GM18868 (cell line): ENCODE data around the gene UGGT2.
A peak's percentile ranks its signal among the peaks of the same experiment; 100 is the strongest.
"Not testable (repeated sequence)": the region's sequence is repeated elsewhere in the genome, so short reads cannot be mapped to it uniquely, and the experiment has no call there.

Experiments used
- ATAC-seq: cut with Tn5 transposase; IDR thresholded peaks from one replicate; pipeline ENCODE4 v1.9.1; 2021; ENCODE audit warnings: mild to moderate bottlenecking, moderate library complexity; ENCODE audit not compliant: unreplicated experiment

Gene UGGT2

DNA sequence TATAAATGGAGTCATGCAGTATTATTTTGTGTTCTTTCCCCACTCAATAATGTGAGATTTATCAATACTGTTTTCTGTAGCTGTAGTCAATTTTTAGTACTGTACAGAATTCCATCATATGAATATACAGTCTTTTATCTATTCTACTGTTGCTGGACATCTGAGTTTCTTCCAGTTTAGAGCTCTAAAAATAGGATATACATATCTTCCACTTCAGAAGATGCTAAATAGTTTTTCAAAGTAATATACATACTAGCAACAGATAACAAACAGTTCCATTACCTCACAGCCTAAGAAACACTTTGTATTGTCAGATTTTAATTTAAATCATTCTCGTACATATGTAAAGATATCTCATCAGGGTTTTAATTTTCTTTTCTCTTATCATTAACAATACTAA lies 149.6 kb downstream of the UGGT2 start:
- ATAC-seq = no peak

DNA sequence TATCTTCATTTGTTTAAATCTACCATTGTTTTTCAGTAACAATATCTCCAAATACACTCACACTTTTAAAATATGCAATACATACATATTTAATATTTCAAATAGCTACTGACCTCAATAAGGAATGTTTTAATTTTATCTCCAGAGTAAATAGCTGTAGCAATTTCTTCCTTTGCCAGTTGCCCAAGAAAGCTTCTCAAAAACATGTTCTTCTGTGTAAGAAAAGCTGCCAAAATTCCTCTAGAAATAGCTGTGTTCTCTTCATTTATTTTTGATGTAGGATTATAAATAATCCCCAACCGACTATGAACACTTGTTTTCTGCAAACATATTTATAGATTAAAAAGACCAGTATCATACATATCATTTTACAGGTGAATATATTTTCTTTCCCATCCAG lies 150.5 kb downstream of the UGGT2 start:
- ATAC-seq = no peak

DNA sequence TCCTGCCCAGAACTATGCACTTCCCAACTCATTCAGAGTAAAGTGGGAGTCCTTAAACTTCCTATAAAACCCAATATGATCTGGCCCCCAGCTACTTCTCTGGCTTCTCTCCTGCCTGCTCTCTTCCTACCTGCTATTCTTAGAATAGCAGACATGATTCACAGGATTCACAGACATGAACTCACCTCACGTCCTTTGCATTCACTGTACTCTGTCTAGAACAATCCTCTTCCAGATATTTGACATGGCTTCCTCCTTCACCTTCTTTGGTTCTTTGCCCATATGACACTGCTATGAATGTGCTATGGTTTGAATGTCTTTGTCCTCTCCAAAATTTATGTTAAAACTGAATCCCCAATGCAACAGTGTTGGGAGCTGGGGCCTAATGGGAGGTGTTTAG lies 154.9 kb downstream of the UGGT2 start:
- no peak for ATAC-seq

DNA sequence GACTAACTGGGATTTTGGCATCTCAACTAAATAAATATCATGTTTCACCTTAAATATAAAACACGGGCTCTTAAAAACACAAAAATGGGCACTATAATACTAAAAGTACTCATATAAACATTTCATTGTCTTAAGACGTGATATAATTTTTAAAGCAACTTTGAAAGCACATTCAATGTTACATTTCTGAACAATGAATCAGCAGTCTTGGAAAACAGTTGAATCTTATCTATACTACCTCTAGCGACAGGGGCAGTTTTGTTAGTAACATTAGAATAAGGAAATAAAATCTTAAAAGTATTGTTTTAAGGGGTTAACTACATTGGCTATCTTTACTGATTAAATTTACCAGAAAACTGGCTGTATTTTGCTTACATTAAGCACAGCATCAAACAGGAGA lies 156.9 kb downstream of the UGGT2 start:
- no peak for ATAC-seq

DNA sequence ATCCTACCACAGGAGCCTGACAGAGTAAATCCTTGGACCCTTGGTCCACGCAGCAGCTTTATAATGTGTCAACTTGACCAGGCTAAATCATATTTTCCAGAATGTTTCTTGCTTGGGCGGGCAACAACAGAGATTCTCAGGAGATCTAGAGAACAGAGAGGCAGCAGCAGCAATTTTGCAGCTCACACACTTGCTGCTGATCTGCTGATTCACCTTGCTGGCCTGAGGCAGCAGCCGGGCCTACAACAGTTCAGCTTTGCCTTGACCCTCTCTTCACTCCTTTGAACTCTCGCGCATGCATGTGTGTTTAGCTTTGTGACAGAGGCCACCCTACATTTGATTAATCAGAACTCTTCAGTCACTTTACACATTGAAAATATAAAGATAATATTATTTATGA lies 159.3 kb downstream of the UGGT2 start:
- ATAC-seq = no peak

DNA sequence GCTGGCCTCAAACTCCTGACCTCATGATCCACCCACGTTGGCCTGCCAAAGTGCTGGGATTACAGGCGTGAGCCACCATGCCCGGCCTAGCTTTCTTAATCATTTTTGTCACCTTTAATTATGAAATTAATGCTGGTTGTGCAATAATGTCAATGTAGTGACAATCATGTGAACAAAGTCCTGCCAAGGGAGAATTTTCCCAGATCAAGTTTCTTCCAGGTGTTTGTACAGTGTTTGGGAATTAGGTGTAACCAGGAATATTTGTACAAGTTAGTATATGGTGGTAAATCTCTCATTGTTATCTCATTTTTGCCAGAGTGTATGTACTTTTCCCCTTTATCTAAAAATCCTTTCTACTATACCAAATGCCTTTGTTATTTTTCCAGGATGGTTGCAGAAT lies 171.1 kb downstream of the UGGT2 start:
- ATAC-seq = no peak

DNA sequence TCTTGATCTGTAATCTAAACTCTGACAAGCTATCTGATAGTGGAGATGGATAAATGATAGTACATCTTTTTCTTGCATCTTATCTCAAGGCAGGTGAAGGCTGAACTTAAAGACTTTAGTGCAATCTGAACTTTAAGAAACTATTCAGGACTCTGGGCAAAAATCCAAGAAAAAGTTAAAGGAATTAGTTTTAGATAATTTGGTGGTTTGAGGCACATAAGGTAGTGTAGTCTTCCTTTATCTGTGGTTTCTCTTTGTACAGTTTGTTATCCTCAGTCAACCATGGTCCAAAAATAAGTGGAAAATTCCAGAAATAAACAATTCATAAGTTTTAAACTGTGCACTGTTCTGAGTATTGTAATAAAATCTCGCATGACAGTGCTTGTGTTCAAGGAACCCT lies 172.9 kb downstream of the UGGT2 start:
- no peak for ATAC-seq

DNA sequence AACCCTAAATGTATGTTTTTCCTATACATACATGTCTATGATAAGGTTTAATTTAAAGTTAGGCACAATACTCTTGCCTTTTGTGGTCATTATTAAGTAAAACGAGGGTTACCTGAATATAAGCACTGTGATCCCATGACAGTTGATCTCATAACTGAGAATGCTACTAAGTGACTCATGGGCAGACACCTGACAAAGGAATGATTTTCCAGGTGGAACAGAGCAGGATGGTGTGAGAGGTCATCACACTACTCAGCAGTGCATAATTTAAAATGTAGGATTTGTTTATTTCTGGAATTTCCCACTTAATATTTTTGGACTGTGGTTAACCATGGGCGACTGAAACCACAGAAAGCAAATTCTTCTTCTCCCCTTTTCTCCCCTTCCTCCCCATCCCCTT lies 178.9 kb downstream of the UGGT2 start:
- no peak for ATAC-seq

DNA sequence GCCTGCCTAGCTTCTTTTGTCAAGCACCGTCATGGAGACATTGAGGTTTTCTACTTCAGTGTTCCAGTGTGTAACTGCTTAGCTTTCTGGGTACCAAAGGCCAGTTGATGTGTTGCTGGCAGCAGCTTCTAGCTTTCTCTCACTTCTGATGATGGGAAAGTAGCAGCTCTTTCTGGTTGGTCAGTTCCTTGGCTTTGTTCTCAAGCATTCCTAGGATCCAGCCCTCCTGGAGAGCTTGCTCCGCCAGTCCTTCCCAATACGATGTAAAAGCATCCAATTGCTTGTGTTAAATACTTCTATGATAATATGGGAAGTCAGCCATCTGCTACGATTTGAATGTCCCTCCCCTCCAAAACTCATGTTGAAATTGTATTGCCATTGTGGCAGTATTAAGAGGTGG lies 182.8 kb downstream of the UGGT2 start:
- ATAC-seq = no peak

DNA sequence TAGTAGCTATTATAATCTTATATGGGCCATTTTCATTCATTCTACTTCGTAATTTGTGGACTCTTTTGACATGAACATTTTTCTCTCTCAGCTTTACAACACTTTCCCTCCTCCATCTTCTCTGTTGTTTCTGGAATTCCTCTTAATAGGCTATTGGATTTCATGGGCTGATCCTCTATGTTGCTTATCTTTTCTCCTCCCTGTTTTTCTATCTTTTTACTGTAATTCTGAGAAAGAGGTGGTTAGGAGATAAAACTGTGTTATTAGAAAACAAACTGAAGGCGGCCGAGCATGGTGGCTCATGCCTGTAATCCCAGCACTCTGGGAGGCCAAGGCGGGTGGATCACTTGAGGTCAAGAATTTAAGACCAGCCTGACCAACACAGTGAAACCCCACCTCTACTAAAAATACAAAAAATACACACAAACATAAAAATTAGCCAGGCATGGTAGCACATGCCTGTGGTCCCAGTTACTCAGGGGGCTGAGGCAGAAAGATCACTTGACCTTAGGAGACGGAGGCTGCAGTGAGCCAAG lies 188.1 kb downstream of the UGGT2 start:
- ATAC-seq = no peak

DNA sequence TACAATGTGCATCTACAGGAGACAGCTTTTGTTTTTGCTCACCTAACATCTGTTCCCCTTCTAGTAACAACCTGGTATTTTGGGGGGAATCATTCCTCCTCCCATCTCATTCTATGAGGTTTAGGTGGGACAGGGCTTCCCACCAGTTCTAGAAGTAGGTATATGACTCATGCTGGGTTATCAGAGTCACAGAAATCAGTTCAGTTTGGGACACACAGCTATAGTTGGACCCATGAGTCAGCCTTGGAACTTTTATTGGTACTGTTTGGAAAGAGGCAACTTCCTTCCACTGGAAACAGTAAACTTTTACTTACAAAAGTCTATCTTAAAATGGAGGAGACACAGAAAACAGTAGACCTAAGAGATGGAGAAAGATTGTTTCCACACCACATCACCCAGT lies 190.8 kb downstream of the UGGT2 start:
- no peak for ATAC-seq

DNA sequence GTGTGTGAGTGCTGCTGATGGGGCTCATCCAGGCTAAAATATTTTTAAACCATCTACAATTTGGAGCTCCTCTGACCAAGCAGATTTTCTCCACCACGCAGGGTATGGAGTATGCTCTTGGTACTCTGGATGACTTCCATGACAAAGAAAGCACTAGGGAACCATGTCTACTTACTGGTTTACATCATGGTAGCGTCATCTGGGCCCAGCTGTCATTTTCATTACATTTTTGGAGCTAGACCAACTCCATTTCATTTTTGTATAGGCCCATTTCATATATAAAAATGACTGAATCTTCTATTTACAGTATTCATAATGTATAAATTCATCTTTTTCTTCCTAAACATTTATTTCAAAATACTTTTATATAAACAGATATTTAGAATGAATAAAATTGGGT lies 191.9 kb downstream of the UGGT2 start:
- ATAC-seq = no peak

DNA sequence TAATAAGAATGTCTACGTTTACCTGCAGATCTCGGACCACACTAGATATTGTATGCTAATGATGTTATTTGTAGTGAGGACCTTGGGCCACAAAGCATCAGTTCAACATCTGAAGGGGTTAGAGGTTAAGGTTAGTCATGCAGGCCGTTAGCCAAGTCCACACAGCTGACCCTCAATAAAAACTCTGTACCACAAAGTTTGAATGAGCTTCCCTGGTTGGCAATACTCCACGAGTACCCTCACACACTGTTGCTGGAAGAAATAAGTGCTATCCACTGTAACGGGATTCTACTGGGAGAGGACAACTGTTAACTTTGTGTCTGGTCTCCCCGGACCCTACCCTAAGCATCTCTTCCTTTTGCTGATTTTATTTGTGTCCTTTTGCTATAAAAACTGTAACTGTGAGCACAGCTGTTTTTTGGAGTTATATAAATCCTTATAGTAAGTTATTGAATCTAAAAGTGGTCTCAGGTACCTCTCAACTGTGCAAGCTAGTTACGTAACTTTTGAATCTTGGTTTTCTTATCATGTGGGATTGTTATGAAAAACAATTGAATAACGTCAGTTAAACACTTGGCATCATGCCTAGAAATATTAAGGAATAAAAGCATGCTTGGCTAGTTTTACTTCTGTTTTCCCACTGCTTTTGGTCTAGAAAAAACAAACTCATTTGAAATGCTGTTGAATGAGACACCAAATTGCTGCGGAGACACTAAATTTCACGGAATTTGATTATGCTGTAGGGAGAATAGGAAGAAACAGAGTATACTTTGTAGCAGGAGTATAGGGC lies 194.7 kb downstream of the UGGT2 start:
- ATAC-seq = no peak

DNA sequence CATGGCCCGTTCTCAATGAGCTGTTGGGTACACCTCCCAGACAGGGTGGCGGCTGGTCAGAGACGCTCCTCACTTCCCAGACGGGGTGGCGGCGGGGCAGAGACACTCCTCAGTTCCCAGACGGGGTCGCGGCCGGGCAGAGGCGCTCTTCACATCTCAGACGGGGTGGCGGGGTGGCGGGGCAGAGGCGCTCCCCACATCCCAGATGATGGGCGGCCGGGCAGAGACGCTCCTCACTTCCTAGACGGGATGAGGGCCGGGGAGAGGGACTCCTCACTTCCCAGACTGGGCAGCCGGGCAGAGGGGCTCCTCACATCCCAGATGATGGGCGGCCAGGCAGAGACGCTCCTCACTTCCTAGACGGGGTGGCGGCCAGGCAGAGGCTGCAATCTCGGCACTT lies 207.5 kb downstream of the UGGT2 start:
- ATAC-seq = not testable (repeated sequence)

DNA sequence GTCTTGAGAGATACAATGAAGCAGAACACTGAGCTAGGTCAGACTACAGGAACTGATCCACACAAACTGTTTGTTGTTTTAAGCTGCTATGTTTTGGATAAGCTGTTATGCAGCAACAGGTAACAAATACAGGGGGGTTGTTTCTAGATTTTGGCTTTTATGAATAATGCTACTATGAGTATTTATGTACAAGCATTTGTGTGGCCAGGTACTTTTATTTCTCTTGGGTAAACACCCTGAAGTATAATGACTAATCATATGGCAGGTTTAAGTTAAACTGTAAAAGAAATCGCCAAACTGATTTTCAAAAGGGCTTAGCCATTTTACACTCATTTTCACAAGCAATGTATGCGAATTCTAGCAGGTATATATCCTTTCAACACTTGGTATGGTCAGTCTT lies 210.3 kb downstream of the UGGT2 start:
- ATAC-seq = no peak

DNA sequence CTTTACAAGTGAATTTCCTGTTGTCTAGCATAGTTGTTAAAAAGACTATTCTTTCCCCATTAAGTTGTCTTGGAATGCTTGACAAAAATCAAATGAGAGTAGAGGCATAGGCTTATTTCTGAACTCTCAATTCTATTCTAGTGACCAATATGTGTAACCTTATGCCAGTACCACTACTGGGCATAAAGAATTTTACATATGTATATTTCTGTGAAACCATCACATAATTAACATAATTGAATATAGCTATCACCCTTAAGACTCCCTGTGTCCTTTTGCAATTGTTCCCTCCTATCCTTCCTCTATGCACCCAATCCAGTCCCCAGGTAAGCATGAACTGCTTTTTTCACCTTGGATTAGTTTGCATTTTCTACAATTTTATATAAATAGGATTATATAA lies 211.3 kb downstream of the UGGT2 start:
- no peak for ATAC-seq

DNA sequence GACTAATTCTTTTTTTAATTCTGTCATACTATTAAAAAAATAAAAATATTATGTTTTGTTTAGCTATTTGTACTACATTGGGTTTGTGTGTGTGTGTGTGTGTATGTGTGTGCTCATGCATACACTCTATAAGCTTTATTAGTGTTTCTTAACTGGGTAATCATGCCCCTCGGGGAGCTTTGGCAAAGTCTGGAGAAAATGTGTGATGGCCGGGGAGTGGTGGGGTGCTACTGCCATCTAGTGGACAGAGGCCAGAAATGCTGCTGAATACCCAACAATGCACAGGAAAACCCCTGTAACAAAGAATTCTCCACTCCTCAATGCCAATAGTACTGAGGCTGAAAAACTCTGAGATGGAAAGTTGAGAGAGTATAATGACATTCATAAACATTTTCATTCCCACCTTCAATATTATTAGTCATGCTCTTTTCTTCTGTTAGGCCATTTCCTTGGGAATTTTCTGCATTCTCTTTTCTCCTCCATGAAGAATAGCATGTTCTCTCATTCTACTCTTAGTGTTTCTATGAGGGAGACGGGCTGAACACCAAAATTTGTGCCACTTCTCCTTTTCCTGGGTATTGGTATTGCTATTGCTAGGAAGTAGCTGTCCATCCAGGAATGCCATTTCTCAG lies 219.0 kb downstream of the UGGT2 start:
- ATAC-seq = peak; percentile 95

DNA sequence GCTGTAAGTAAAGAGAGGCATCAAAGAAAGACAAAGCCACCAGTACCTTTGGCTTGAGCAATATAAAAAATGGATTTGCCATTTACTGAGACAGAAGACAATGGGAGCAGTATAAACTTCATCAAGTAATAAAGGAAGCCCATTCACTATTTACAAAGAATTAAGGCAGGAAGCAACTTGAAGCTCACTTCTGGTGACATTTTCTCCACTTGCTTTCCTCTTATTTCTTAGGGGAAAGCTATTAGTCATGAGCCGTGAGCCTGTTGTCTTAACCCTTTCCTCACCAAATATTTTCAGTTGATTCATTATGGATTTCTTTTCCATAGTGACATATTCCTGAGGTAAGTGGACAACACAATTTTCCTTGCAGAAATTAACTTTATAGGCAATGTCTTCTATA lies 219.5 kb downstream of the UGGT2 start:
- ATAC-seq = no peak

DNA sequence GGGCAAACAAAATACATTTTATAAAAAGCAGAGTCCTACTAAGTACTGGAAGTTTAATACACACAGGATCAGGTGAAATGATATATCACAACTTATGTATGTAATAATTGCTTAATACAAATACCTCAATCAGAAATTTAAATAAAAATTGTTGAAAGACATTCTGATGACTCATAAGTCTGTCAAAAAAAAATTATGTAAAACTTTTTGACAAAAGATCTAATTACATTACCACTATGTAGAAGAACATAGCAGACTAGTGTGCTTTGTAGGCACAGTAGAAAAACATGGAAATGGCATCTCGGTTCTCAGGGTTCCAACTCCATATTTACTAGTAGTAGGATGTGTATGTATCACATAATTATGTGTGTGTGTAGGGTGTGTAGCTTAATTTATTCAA lies 220.1 kb downstream of the UGGT2 start:
- no peak for ATAC-seq

DNA sequence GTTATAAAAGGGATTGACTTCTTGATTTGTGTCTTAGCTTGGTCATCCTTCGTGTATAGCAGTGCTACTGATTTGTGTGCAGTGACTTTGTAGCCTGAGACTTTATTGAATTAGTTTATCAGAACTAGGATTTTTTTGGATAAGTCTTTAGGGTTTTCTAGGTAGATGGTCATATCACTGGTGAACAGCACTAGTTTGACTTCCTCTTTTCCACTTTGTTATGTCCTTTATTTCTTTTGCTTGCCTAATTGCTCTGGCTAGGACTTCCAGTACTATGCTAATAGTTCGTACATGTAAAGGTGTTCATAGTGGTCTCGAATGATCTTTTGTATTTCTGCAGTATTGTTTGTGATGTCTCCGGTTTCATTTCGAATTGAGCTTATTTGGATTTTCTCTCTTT lies 230.9 kb downstream of the UGGT2 start:
- no peak for ATAC-seq

DNA sequence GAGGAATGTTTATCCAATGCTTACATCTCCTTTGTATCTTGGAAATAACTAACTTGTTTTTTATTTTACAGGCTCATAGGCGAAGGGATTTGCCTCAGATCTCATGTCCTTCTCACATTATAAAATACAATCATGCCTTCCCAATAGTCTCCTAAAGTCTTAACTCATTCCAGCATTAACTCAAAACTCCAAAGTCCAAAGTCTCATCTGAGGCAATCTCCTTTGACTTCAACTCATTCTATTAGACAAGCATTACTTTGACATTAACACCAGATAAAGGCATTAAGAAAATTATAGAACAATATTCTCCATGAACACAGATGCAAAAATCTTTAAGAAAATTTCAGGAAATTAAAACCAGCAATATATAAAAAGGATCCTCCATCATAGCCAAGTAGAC lies 238.7 kb downstream of the UGGT2 start:
- no peak for ATAC-seq

DNA sequence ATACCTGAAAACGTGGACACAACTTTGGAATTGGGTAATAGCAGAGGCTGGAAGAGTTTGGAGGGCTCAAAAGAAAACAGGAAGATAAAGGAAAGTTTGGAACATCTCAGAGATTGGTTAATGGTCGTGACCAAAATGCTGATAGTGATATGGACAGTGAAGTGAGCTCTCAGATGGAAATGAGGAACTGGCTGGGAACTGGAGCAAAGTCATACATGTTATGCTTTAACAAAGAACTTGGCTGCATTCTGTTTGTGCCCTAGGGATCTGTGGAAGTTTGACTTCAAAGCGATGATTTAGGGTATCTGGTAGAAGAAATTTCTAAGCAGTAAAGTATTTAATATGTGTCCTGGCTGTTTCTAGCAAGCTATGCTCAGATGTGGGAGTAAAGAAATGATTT lies 240.1 kb downstream of the UGGT2 start:
- ATAC-seq = no peak

DNA sequence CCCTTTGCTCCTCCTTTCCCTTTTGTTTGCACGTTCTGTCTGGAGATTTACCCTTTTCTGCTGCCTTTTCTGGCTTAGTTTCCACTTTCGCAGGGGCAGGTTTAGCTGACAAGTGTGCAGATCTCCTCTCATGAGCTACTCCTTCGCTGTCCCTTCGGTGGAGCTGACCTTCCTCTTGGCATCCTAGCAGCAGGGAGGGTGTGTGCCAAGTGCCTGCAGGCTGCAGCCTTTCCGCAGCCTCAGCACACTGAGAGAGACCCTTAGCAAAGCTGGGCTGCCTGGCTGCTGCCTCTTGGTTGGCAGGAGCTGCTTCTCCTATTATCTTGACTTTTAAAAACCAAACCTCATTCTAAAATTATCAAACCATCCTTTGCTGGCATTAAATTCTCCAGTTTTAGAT lies 243.8 kb downstream of the UGGT2 start:
- ATAC-seq = no peak
